Activated CD4-positive, alpha-beta T cell treated with anti-CD3 and anti-CD28 coated beads for 24 hours (primary cell): ENCODE data around the gene RPS3.
"Not testable (repeated sequence)": the region's sequence is repeated elsewhere in the genome, so short reads cannot be mapped to it uniquely, and the experiment has no call there.

Source experiments
- DNase-seq, 2 donors: peaks; one replicate each; pipeline ENCODE4 v3.0.0-alpha.2; 2020; ENCODE audit warnings: low read depth in 2 of 2

RPS3 gene

GRCh38 chr11:75399344-75400145, at the start of gene RPS3:
RPS3 (plus strand) TSS chr11:75399518; CDS start chr11:75399548, 30 bp downstream.
- DNase-seq, result peak; percentile 76 to 80

- no peak for DNase-seq
Observed at GRCh38 chr11:75349521-75350116, 49.7 kb upstream of the RPS3 start.

DNA sequence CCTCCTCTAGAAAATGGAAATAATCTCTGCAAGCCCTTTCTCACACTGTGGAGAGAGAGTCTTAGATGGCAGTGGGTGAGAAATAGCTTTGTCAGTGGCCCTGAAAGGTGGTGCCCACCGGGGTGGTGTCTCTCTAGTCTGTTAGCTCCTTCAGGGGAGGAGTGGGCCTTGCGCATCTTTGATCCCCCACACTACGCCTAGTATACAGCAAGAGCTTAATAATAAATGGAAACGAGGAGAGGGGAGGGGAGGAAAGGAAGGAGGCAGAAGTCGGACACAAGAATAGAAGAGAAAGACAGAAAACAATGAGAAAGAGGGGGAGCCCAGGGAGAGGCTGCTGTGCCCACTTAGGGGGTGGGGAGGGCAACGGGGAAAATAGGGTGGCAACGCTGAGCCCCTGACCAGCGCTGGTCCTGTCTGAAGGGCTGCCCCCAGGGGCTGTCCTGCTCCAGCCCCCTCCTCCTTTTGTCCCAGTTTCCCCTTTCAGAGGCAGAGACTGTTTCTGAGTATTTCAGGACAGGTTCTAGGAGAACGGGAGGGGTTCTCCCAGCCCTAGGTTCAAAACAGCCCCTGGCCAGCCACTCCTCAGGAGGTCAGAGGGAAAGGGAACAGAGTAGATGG, 49.1 kb upstream of the RPS3 start:
- no peak for DNase-seq

DNA sequence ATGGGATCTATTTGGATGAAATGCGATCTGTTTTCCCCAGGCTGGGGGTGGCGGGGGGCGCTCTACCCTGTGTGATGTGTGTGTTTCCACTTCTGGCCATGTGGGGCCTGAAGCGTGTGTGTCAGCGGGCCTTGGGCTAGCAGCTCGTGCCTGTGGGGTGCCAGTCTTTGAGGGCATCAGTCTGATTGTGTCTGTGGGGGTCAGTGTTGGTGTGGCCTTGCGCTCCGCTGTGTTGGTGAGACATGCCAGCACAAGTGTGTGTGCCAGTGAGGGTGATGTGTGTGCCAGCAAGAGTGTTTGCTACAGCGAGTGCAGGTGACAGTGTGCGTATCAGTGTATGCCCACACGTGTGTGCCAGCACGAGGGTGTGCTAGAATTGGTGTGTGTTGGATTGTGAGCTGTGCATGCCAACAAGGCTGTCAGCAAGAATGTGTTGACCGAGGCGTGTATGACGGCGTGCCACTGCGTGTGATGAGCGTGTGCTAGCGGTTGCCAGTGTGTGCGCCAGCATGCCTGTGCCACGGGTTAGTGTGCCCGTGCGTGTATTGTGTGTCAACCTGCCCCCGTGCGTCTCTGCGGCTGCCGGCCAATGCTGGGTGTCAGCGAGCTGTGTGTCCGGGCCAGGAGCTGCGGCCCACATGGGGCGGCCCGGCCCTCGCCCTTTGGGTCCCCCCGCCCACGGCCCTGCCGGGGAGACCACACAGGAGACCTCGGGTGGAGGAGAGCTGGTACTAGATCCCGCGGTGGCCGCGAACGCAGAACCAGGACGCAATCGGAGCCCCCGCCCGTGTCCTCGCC, 48.4 kb upstream of the RPS3 start:
- peak in 1 of 2 donors; percentile 27 for DNase-seq

DNA sequence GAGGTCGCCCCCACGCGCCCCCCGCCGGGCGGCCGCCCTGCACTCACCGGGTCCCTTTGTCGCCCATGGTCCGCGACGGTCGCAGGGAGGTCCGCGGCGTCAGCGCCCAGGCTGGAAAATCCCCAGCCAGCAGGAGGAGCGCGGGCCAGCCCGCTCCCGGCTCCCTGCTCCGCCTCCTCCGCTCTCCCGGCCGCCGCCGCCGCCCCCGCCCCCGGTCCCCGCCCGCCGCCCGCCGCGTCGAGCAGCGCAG, 47.9 kb upstream of the RPS3 start, which contains the start of gene ARRB1:
Gene ARRB1 (minus strand): TSS at position 121 of the 250 bp plus-strand sequence. CDS start 54 bp downstream, at position 67.
- DNase-seq, result no peak

DNA sequence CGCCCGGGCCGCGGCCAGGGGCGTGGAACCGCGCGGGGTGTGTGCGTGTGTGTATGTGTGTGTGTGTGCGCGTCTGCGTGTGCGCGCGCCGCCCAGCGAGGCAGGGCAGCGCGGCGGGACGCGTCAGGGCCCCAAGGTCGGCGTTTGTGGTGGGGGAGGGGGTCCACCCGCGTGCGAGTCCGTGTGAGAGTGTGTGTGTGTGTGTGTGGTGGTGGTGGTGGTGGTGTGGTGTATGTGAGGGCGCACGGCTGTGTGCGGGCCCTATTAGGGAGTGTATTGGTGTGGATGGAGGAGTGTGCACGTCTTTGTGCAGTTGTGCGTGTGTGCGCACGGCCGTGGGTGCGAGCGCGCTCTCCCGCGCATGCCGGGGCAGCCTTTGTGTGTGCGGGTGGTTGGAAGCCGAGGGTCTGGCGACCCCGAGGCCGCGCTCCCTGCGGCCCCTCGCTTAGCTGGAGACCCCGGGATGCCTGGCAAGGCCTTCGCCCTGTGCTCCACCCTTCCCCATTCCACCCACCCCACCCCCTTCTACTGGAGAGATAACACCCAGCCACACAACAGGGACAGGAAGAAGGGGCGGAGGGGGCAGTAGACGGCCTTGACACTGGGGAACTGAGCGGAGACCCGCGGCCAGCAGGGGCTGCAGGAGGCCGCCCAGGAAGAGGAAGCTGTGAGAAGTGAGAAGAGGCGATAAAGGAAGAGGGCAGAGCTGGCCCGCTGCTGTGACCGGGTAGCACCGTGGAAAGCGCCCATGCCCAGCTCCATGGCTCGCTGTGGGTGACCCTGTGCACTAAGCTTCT, 47.3 kb upstream of the RPS3 start:
- peak; percentile 21 to 31 for DNase-seq

DNA sequence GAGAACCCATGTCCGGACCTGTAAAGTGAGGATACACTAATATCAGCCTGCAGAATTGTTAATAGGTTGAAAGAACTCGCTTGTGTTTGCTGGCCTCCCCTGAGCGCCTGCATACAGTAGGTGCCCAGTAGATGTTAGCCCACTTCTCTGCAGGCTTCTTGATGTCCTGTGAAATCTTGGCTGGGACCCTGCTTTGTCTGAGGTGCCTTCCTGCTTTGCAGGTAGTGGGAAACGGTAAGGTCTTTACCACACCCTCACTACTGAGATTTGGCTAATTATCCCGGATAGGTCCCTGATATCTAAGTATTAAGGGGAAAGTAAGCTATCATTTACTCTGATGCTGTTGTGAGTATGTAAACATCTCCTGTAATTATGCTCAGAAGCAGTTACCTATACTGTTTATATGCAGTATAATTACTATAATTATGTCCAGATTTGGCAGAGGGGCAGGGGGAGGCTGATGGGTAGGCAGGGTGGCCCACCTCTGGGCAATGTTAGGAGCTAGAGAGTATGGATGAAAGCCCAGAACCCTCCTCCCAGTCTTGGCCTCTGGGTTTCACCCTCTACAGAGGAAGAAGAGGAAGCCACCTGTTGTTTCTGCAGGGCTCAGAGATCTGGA, 46.6 kb upstream of the RPS3 start:
- no peak for DNase-seq

DNA sequence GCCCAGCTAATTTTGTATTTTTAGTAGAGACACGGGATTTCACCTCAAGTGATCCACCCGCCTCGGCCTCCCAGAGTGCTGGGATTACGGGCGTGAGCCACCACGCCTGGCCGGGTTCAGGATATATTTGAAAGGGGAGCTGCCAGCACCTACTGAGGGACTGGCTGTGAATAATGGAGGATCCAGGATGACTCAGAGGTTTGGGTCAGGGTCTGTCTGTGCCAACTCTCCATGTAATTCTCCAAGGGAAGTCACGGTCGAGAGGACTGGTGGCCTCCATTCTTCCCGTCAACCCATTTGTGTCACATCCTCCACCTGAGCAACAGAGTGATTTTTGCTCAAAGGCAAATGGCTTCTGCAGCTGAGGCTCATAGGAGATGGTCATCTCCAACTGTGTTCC, 44.3 kb upstream of the RPS3 start:
- no peak for DNase-seq

DNA sequence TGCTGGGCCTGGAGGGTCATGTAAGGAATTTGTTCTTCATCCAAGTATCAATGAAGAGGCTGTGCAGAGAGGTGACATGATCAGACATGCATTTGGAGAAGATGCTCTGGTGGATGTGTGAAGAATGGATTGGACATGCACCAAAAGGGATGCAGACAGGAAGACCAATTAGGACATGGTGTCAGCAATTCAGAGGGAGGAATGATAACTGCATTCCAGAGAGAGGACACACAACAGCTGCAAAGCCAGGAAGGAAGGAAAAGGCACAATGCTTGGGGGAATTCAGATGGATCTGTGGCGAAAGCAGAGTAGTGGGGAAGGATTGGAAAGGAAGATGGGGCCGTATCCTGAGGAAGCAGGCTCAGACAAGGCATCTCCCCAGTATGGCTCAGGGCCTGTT, 42.7 kb upstream of the RPS3 start:
- DNase-seq, result no peak

GRCh38 chr11:75362285-75362684, 37.0 kb upstream of the RPS3 start:
- DNase-seq, result not testable (repeated sequence)

- DNase-seq, result no peak
Observed at GRCh38 chr11:75365711-75366181, 33.6 kb upstream of the RPS3 start.

- not testable (repeated sequence) for DNase-seq
Observed at GRCh38 chr11:75366826-75367225, 32.5 kb upstream of the RPS3 start.

DNA sequence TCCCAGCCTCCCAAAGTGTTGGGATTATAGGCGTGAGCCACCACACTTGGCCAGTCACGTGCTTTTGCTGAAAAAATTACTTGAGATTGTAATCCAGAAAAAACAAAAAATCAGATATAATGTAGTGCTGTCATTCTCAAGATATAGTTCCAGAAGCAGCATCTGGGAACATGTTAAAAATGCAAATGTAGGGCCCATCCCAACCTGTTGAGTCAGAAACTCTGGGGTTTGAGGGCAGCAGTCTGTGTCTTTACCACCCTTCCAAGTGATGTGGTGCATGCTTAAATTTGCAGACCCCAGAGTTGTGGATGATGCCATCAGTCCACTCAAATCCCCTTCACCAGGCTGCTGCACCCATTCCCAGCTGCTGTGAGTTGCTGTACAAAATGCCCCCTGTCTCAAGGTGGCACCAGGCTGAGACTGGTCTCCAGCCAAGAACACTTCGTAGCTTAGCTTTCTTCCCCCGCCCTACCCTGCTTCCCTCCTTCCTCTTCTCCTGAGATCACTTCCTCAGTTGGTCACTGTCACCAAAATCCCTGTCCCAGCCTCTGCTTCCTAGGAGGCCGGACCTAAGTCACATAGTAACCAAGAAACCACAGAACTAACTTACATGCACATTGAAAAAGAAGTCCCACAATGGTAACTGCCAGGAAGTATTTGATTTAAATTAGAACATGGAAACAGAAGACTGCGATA, 29.6 kb upstream of the RPS3 start:
- DNase-seq, result no peak

DNA sequence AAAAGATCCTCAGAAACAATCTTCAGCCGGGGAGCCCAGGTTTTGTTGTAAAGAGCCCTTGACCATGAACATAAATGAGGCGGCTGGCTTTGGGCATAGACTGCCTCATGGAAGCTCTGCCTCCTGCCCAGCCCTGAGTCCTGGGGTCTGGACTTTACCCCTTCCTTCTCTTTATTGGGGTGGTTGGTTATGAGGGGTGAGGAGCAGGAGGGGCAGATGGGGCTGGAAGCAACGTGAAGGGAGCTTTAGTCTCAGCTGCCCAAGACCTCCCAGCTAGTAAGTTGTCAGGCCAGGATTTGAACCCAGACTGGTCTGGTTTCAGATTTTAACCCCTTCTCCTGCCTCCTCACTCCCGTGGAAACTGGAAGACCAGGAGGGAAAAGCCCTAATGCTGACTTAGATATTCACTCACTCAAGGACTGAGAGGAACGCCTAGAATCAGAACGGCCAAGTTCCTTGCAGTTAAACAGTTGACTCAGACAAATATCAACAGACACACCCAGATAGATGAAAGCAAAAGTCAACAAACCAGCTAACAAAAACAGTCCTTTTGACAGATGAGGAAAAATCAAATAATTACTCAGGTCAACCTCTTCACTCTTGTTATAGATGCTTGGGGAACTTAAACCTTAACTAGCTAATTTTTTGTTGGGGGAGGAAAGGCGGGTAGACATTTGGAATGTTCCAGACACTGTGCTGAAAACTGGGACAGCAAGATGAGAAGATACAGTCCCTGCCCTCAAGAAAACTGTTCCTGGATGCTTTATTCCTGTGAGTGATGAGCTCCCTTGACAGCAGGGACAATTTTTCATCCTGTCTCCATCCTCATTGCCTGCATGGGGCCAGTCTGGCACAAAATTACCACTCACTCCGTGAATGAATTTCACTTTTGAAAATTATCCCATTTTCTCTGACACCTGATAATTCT, 27.1 kb upstream of the RPS3 start:
- no peak for DNase-seq

DNA sequence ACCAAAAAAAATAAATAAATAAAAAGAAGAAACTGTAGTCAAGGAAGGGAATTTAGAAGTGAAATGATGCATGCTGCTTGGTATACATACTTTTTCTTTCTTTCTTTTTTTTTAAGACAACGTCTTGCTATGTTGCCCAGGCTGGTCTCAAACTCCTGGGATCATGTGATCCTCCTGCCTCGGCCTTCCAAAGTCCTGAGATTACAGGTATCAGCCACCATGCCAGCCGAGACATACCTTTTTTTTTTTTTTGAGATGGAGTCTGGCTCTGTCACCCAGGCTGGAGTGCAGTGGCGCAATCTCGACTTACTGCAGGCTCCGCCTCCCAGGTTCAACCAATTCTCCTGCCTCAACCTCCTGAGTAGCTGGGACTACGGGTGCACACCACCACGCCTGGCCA, 26.1 kb upstream of the RPS3 start:
- no peak for DNase-seq

GRCh38 chr11:75374646-75375045, 24.7 kb upstream of the RPS3 start:
- no peak for DNase-seq

GRCh38 chr11:75375626-75376025, 23.7 kb upstream of the RPS3 start:
- DNase-seq, result no peak

- no peak for DNase-seq
Observed at GRCh38 chr11:75376175-75376574, 23.1 kb upstream of the RPS3 start.

- DNase-seq, result not testable (repeated sequence)
Observed at GRCh38 chr11:75378776-75379175, 20.5 kb upstream of the RPS3 start.
